IPS DF 6.9 (cell line): Measurements from ENCODE around the gene CLDN15.

Source experiments
- DNase-seq: peaks from one replicate; pipeline ENCODE4 v3.0.0-alpha.2; 2013; ENCODE audit warnings: low read depth, low spot score
- H3K27ac ChIP-seq: one replicate; pipeline ENCODE4 v1.5.1; 2013; ENCODE audit warnings: low read length, control low read depth
- H3K27me3 ChIP-seq: 2 replicates; pipeline ENCODE4 v1.6.1; 2013; ENCODE audit warnings: mild to moderate bottlenecking, low read length; ENCODE audit not compliant: control insufficient read depth, insufficient read depth
- H3K36me3 ChIP-seq: 2 replicates; pipeline ENCODE4 v1.6.1; 2013; ENCODE audit warnings: low read length; ENCODE audit not compliant: control insufficient read depth, insufficient read depth
- H3K4me1 ChIP-seq: 2 replicates; pipeline ENCODE4 v1.6.1; 2013; ENCODE audit warnings: low read length; ENCODE audit not compliant: control insufficient read depth, insufficient read depth
- H3K4me3 ChIP-seq: 2 replicates; pipeline ENCODE4 v1.5.1; 2013; ENCODE audit warnings: mild to moderate bottlenecking, low read length
- H3K9me3 ChIP-seq: 2 replicates; pipeline ENCODE4 v1.6.1; 2013; ENCODE audit warnings: low read length, inconsistent platforms; ENCODE audit not compliant: control insufficient read depth, insufficient read depth
- WGBS: extraction: QIAGEN DNeasy Blood & Tissue Kit; methylation state at CpG from one replicate; pipeline ENCODE4 v1.1.7; 2013; ENCODE audit warnings: mixed read lengths, missing lambda C conversion rate; ENCODE audit not compliant: insufficient read length, insufficient coverage; 5-methylcytosine and 5-hydroxymethylcytosine counted together

The CLDN15 gene

DNA sequence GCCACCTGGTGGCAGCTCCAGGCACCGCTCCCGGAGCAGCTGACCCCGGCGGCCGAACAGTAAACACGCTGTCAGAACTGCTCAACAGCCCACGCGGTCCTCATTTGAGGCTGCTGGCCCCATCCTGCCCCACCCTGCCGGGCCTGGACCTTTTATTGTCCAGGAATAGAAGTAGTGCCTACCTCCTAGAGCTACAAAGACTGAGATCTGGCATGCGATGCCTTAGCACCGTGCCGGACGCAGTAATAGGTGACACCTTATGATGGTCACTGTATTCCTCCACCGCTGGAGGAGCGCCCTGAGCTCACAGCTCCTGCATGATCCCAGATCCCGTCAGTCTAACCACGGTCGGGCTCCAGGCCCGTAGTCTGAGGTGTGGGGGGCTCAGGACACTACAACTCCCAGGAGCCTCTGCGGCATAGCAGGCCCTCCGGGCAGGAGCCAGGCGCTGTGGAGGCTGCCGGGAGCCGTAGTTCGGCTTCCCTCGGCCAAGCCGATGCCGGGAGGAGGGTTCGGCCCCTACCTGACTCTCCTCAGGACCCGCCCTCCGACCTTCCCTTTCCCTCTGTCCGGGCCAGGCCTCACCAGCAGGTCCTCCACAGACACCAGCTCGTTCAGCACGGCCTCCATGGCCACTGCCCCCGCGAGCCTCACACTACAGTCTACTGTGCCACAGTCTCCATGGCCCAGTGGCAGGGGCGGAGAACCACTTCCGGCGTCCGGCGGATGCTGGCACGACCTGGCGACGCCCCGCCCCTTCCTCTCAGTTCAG is 7.0 kb upstream of the CLDN15 start, which contains the start of gene FIS1:
TSS of gene FIS1 (minus strand) at position 707 of the 772 bp plus-strand sequence. CDS start at position 630, 77 bp downstream.
- WGBS = no CpG with 5 or more reads among the region's 45 CpGs
- peak; percentile 84 for DNase-seq
- H3K27ac ChIP-seq = no peak within 1 kb of the TSS
- H3K27me3 ChIP-seq = no peaks in the 10 kb centered on the region
- 0 out of 2 replicates have a peak, but pooled peaks cover 3% of the 10 kb centered on the region for H3K36me3 ChIP-seq
- peaks cover 2% of the 10 kb centered on the region; the same call in 1 of the 2 replicates for H3K4me1 ChIP-seq
- peak within 1 kb of the TSS; percentile 76; the same call in 1 of the 2 replicates for H3K4me3 ChIP-seq
- no peaks in the 10 kb centered on the region for H3K9me3 ChIP-seq

DNA sequence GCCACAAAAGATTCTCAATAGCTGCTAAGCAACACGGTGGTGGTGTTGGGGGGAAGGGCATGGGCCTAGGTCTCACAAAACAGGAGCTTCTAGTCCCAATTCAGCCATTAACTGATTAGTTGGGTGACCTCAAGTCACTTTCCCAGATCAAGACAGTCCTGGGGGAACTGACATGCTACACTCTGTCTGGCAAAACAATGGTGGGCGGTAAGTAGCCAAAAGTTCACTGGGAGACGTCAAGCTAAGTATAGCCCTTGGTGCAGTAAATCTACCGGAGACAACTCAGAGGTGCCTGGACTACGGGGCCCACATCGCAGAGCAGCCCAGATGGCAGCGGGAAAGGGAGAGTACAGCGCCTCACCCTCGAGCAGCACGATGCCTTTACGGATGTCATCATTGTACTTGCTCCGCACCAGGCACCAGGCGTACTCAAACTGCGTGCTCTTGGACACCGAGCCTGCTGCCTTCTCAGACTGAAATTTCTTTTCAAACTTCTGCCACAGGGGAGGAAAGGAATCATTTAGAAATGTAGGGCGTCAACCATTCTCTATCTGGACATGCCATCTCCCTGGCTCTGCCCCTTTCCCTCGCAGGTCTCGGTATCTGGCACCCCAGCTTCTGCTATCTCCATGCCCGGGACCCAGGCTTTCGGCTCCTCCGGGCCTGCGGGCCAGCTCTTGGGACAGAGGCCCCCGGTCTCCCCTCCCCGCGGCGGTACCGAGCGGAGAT is 6.2 kb upstream of the CLDN15 start:
- Histone ChIP-seq H3K9me3 (no peaks in the 10 kb centered on the region), H3K4me3 (peak overlapping the region; percentile 76; the same call in 1 of the 2 replicates), H3K27me3 (no peaks in the 10 kb centered on the region), H3K4me1 (peaks cover 2% of the 10 kb centered on the region), H3K27ac (no peak overlapping the region), H3K36me3 (0 out of 2 replicates have a peak, but pooled peaks cover 3% of the 10 kb centered on the region)
- WGBS = no CpG with 5 or more reads among the region's 28 CpGs
- no peak for DNase-seq

DNA sequence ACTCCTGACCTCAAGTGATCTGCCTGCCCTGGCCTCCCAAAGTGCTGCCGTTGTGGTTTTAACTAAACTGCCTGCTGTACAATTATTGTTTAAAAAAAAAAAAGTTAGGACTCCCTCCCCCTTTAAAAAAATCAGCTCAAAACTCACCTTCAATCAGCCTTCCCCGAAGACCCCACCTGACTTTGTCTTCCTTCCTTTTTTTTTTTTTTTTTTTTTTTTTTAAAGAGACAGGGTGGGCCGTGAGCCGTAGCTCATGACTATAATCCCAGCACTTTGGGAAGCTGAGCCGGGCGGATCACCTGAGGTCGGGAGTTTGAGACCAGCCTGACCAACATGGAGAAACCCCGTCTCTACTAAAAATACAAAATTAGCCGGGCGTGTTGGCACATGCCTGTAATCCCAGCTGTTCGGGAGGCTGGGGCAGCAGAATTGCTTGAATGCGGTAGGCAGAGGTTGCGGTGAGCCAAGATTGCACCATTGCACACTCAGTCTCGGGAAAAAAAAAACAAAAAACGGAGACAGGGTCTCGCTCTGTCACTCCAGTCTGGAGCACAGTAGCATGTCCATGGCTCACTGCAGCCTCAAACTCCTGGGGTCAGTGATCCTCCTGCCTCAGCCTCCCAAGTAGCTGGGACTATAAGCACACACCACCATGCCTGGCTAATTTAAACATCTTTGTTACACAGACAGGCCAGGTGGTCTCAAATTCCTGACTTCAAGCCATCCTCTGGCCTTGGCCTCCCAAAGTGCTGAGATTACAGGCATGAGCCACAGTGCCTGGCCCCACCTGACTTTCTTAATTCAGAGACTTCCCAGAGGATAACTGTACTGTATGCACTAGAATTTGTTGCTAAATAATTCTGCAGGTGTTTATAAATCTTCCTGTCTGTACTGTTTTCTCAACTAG is 4.1 kb upstream of the CLDN15 start:
- Histone ChIP-seq H3K36me3 (0 out of 2 replicates have a peak, but pooled peaks cover 3% of the 10 kb centered on the region), H3K4me1 (peaks cover 5% of the 10 kb centered on the region), H3K4me3 (no peak overlapping the region), H3K27me3 (no peaks in the 10 kb centered on the region), H3K27ac (no peak overlapping the region), H3K9me3 (no peaks in the 10 kb centered on the region)
- no CpG with 5 or more reads among the region's 16 CpGs for WGBS
- DNase-seq = no peak

DNA sequence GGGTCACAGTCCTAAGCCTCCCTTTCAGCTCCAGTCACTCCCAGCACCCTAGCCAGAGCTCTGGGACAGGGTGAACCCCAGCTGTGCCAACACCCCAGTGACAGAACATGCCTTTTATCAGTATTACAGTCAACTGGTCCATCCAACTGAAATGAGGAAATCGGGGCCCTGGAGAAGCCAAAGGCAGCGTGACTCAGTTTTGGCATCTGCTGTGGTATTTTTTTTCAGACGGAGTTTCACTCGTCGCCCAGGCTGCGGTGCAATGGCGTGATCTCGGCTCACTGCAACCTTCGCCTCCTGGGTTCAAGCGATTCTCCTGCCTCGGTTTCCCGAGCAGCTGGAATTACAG is 3.4 kb upstream of the CLDN15 start:
- Histone ChIP-seq H3K9me3 (no peaks in the 10 kb centered on the region), H3K36me3 (0 out of 2 replicates have a peak, but pooled peaks cover 3% of the 10 kb centered on the region), H3K4me3 (no peak overlapping the region), H3K27ac (no peak overlapping the region), H3K27me3 (no peaks in the 10 kb centered on the region), H3K4me1 (peaks cover 5% of the 10 kb centered on the region)
- no peak for DNase-seq
- no CpG with 5 or more reads among the region's 12 CpGs for WGBS

DNA sequence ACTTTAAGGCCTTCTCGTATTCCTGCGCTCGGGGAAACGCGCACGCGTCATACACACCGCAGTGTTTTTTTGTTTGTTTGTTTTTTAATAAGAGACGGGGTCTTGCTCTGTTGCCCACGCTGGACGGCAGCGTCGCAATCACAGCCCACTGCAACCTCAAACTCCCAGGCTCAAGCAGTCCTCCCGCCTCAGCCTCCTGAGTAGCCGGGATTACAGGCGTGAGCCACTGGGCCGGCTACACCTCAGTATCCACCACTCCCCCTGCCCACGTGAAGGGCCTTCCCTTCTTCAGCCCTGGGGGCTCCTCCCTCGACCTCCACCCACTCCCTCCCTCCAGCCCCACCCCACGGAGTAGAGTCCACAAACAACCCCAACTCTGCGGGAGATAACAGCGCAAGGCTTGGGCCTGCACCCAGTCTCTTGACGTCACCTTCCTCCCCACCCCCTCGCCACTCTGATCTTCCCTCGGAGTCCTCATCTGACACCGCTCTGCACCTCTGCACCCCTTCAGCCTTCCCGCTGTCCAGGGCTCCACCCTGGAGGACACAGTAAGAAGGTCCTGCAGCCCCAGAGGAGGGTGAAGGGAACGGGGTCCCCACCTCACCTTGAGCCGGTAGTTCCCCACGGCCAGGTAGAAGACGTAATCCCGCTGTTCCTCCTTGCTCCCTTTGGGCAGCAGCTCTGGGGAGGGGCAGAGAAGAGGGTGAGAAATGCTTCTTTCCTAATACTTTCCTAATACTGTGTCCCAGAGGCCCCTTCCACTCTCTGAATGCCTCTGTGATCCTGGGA is 2.8 kb upstream of the CLDN15 start:
- Histone ChIP-seq H3K9me3 (no peaks in the 10 kb centered on the region), H3K36me3 (0 out of 2 replicates have a peak, but pooled peaks cover 3% of the 10 kb centered on the region), H3K4me3 (no peak overlapping the region), H3K27ac (no peak overlapping the region), H3K4me1 (peaks cover 5% of the 10 kb centered on the region), H3K27me3 (no peaks in the 10 kb centered on the region)
- WGBS = no CpG with 5 or more reads among the region's 32 CpGs
- no peak for DNase-seq

DNA sequence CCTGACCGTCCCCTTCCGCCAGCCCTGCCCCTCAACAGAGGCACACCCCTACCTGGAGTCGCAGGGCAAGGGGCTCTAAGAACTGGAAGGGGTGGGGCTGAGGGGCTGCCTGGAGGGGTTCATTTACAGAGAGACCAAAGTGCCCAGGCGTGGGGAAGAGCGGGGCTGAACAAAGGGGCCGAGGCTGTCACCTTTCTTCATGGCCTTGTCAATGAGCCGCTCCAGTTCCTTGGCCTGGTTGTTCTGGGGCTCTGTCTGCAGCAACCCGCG is 2.3 kb upstream of the CLDN15 start:
- WGBS = no CpG with 5 or more reads among the region's 9 CpGs
- Histone ChIP-seq H3K4me1 (peaks cover 5% of the 10 kb centered on the region), H3K27me3 (no peaks in the 10 kb centered on the region), H3K9me3 (no peaks in the 10 kb centered on the region), H3K36me3 (0 out of 2 replicates have a peak, but pooled peaks cover 3% of the 10 kb centered on the region), H3K27ac (no peak overlapping the region), H3K4me3 (no peak overlapping the region)
- DNase-seq = no peak

DNA sequence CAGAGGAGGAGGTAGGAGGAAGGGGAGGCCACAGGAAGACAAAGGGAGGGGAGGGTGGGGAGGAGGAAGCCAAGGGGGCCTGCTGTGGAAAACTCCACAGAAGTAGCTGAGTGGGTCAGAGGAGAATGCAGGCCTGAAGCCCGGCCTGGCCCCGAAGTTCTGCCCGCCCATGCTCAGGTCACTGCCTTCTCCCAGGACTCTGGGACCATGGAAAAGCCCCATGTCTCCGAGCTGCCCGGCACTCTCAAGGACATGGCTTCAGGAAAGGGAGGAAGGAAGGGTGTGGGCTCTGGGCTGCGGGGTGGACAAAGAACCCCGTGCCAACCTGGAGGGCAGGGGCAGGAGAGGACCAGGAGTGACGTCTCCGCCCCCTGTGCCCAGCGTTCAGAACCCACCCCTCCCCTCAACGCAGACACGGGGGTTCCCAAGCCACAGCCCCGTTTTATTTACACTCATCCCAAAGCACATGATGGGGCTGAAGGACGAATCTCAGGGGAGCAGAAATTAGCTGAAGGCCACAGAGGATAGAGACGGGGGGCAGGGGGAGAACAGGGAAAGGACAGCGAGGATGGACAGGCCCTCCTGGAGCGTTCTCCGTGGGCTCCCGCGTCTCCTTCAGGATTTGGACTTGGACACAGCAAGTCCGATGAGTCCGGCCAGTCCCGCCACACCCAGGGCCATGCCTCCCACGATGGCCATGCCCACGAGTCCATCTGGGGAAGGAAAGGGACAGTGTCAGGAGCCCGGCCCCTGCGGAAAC is 1.8 kb upstream of the CLDN15 start:
- Histone ChIP-seq H3K27ac (no peak overlapping the region), H3K27me3 (no peaks in the 10 kb centered on the region), H3K4me3 (no peak overlapping the region), H3K36me3 (0 out of 2 replicates have a peak, but pooled peaks cover 3% of the 10 kb centered on the region), H3K4me1 (peaks cover 7% of the 10 kb centered on the region), H3K9me3 (no peaks in the 10 kb centered on the region)
- DNase-seq = no peak
- no CpG with 5 or more reads among the region's 27 CpGs for WGBS

DNA sequence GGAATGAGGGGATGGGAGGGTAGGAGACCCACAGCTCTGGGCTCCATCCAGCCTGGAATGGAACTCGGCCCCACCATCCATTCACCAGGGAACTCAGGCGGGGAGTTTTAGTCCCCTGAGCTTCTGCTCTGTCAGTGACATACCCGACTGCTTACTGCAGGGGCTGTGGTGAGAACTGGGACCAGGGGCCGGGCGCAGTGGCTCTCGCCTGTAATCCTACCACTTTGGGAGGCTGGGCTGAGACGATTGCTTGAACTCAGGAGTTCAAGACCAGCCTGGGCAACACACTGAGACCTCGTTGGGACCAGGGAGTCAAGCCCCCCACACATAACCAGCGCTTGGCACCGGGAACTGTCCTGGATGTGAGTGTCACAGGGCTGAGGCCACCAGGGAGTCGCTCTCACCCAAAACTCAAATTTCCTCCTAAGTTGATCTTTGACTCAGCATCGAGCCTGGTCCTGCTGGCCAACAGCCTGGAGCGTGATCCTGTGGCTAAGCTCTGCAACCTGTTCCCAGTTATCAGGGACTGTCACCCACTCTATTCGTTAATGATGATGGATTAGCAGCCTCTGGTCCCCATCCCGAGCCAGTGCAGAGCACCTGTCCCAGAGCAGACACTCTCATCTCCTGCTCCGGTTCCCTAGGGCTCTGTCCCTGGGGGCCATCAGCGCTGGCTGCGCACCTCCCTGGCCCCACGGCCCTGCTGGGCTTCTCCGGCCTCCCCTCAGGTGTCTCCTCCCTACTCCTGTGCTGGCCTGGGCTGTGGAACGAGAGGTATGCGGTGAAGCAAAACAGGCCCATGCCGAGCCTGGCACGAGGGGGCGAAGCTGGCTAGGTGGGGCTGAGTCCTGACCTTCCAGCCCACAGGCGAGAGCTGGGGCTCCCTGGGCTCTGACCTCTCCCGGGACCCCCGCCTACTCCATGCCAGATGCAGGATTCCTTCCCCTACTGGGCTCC is 902 bp upstream of the CLDN15 start:
- Histone ChIP-seq H3K27ac (no peak overlapping the region), H3K9me3 (no peaks in the 10 kb centered on the region), H3K27me3 (no peaks in the 10 kb centered on the region), H3K4me3 (no peak overlapping the region), H3K36me3 (0 out of 2 replicates have a peak, but pooled peaks cover 3% of the 10 kb centered on the region), H3K4me1 (peaks cover 5% of the 10 kb centered on the region)
- WGBS = no CpG with 5 or more reads among the region's 28 CpGs
- no peak for DNase-seq
